Fibroblast of the aortic adventitia (primary cell): ENCODE measurements around the gene MICALL2. TPM values are rescaled to one million over a fixed set of nuclear protein-coding genes. Genes with fewer than 3 reads are reported as not detected.

Experiments used
- DNase-seq: peaks from one replicate; pipeline ENCODE4 v3.0.0-alpha.2; 2010; ENCODE audit warnings: low read depth
- H3K4me3 ChIP-seq: 2 replicates; pipeline ENCODE4 v1.5.1; 2011; ENCODE audit warnings: low read depth, mild to moderate bottlenecking, control low read depth, low read length, moderate library complexity
- total RNA-seq: library from RNA; depleted of rRNA; stranded (reverse); fragments of >200 nt; gene quantifications from 2 replicates; pipeline ENCODE4 v1.2.3, GENCODE V29; 2012; ENCODE audit warnings: low replicate concordance
- TF ChIP-seq, protein P1 (sequence below): IDR thresholded peaks from 2 replicates; pipeline ENCODE4 v1.5.1; 2011; ENCODE audit warnings: mild to moderate bottlenecking, low read length, control low read depth, inconsistent platforms; ENCODE audit not compliant: insufficient read depth

Gene MICALL2
- total RNA-seq, 1 donor: 21.5 TPM

DNA sequence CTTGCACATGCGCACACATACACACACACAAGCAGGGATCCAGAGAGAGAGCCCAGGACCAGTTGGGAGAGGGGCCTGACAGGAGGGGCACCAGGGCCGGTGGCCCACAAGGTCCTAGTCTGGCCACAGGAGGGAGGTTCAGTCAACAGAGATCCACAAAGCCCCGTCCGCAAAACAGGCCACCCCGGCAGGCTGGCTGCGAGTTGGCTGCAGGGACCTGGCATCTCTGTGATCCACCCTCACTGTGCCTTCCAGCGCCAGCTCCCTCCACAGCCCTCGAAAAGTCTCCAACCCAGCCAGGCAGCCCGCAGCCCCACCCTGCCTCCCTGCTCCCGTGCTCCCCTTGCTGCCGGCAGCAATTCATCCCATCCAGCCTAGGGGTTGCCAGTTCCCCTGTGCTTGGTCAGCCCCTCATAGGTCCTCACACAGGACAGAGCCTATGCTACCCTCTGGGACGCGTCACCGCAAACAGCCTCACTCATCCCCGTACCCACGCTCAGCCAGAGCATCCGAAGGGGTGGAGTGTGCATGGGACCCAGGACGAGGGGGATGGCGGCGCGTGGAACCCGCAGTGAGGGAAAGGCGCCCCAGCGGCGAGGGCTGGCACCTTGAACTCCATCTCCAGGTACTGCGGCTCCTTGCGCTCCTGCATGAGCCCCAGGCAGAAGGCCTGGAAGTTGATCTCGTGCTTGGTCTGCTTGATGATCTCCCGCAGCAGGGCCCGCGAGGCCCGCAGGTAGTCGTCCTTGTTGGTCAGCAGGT lies 37.4 kb upstream of the MICALL2 start:
- TF ChIP-seq, protein P1, sequence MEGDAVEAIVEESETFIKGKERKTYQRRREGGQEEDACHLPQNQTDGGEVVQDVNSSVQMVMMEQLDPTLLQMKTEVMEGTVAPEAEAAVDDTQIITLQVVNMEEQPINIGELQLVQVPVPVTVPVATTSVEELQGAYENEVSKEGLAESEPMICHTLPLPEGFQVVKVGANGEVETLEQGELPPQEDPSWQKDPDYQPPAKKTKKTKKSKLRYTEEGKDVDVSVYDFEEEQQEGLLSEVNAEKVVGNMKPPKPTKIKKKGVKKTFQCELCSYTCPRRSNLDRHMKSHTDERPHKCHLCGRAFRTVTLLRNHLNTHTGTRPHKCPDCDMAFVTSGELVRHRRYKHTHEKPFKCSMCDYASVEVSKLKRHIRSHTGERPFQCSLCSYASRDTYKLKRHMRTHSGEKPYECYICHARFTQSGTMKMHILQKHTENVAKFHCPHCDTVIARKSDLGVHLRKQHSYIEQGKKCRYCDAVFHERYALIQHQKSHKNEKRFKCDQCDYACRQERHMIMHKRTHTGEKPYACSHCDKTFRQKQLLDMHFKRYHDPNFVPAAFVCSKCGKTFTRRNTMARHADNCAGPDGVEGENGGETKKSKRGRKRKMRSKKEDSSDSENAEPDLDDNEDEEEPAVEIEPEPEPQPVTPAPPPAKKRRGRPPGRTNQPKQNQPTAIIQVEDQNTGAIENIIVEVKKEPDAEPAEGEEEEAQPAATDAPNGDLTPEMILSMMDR: no peak
- DNase-seq: no peak

DNA sequence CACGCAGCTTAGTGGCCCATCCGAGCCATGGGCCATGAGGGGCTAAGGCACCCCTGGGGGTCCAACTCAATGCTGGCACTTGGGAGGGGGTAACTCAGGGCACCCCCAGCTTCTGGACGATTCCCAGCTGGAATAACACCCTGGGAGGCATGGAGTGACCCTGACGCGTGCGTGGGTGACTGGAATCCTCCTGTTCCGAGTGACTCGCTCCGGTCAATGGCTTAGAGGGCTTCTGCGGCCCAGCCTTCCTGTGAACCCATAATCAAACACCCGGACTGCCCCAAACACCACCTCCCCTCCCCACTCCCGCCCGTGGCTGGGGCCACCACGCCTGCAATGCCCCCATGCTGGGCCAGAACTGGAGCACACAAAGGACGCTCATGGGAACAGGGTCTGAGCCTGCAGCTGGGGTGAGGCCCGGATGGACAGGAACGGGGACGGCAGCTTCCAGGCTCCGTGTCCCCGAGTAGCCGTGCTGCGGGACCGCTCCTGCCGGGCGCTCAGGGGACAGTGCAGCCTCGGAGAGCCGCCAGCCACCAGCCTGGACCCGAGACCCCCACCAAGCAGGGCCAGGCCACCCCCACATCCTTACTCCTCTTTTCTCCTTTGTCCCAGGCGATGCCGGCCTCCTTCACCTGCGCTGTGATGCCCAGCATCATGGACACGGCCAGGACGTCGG lies 36.4 kb upstream of the MICALL2 start:
- no peak for DNase-seq
- no peak overlapping the region for H3K4me3 ChIP-seq

More for the DNA sequence above, 37.4 kb upstream of the MICALL2 start:
- H3K4me3 ChIP-seq: no peak overlapping the region

DNA sequence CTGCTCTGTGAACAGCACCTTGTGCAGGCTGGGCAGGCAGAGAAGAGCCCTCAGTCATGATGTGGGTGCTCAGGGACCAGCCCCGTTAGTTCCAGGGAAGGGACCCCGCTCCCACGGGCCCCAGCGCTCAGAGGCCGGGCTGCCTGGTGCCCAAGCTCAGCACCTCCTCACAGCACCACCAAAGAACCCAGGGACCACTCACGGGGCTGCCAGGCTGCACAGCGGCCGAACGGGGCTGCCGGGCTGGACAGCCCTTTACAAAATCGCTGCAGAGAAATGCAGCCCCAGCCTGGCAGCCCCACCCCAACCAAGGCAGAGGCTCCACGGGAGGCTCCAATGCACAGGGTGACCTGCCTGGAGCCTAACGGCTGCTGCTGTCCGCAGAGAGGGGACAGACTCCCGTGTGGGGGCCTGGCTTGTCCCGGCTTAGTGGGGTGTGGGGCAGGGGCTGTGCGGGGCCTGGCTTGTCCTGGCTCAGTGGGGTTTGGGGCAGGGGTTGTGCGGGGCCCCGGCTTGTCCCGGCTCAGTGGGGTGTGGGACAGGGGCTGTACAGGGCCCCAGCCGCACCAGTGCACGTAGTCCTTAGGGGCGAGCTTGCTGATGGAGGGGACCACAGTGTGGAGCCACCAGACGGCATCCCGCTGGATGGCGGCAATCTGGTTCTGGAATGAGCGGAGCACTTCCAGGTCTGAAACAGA lies 35.7 kb upstream of the MICALL2 start:
- TF ChIP-seq, protein P1: no peak
- no peak for DNase-seq
- H3K4me3 ChIP-seq: no peak overlapping the region

More for the DNA sequence above, 36.4 kb upstream of the MICALL2 start:
- TF ChIP-seq, protein P1: no peak

DNA sequence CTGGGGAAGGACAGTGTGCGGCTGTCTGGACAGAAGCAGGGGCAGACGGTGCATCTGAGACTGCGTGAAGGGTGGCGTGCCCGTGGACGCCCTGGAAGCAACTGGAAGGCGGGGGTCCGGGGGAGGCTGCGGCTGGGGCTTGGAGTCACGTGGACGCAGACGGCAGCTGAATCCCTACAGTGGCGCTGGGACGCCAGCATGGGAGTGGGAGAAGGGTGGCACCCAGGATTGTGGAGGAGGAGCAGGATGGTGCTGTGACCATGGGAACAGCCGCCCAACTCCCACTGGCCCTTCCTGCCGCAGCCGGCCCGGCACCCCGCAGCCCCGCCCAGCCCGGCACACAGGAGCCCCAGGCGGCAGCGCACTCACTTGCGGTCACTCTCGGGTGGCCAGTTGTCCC lies 35.2 kb upstream of the MICALL2 start:
- H3K4me3 ChIP-seq: no peak overlapping the region

DNA sequence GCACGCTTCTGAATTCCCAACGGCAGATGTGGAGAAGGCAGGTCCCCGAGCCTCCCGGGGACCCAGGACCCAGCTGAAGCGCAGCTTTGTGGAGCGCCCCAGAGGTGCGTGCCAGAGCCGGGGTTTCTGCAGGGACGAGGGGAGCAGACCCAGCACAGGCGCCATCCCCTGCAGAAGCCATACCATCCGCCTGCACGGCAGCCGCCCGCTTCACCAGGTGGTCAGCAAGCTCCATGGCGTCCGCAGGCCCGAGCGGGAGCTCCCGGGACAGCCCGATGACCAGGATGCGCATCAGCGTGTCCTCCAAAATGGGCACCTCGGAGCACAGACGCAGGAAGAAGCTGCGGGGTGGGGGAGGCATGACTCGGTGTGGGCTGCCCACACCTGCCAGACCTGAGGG lies 34.3 kb upstream of the MICALL2 start:
- H3K4me3 ChIP-seq: no peak overlapping the region
- TF ChIP-seq, protein P1: no peak
- no peak for DNase-seq

More for the DNA sequence above, 35.2 kb upstream of the MICALL2 start:
- DNase-seq: no peak
- TF ChIP-seq, protein P1: no peak

DNA sequence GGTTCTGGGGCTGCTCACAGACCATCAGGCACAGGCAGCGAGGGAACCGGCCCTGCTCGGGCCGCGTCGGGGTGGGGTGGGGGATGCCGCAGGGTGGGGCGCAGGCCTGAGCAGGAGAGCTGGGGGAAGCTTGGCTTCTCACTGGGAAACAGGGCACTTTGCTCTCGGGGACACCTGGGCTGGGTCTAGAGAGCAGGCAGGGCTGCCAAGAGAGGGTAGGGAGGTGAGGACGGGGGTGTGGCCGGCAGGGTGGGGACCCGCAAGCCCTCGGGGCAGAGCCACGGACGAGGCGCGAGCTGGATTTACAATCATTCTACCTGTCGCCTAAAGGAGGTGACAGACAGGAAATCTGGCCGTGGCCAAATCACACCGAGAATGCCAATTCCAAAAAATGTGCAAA lies 33.9 kb upstream of the MICALL2 start:
- DNase-seq: no peak
- H3K4me3 ChIP-seq: no peak overlapping the region
- TF ChIP-seq, protein P1: no peak
